Activated CD8-positive, alpha-beta memory T cell treated with anti-CD3 and anti-CD28 coated beads for 36 hours (primary cell): ENCODE data around the gene WDR46. TPM values are rescaled to one million over a fixed set of nuclear protein-coding genes. Genes with fewer than 3 reads are reported as not detected.

Source experiments
- total RNA-seq, 2 experiments: library from RNA; stranded (reverse); gene quantifications; one replicate each; pipeline ENCODE4 v1.2.3, GENCODE V29; 2021

The WDR46 gene
- total RNA-seq, 2 experiments from 2014 or later = 106 to 118 TPM

Other genes with a start within 250 kb of the WDR46 start
- 10 to 100 TPM; 43.5 to 46.9 TPM for gene HLA-DPA1, start 215.6 kb downstream of the WDR46 start, total RNA-seq
- gene HLA-DPB1, start 213.2 kb downstream of the WDR46 start, total RNA-seq = 10 to 100 TPM; 10.4 to 10.9 TPM
- 1 to 10 TPM; 1.1 TPM for gene COL11A2, start 96.8 kb downstream of the WDR46 start, total RNA-seq
- gene RXRB, start 88.6 kb downstream of the WDR46 start, total RNA-seq = 10 to 100 TPM; 43.8 to 44.2 TPM
- gene SLC39A7, start 88.4 kb downstream of the WDR46 start, total RNA-seq = 10 to 100 TPM; 60.1 to 62.4 TPM
- 10 to 100 TPM; 20.6 to 25.4 TPM for gene HSD17B8, start 84.6 kb downstream of the WDR46 start, total RNA-seq
- gene RING1, start 80.7 kb downstream of the WDR46 start, total RNA-seq = 10 to 100 TPM; 36.4 to 38.8 TPM
- gene VPS52, start 17.4 kb downstream of the WDR46 start, total RNA-seq = 10 to 100 TPM; 45.3 to 48.0 TPM
- gene RPS18, start 17.2 kb downstream of the WDR46 start, total RNA-seq = 1,000 to 10,000 TPM; 3,727 to 3,736 TPM
- gene B3GALT4, start 12.1 kb downstream of the WDR46 start, total RNA-seq = 1 to 10 TPM; 2.6 to 3.2 TPM
- 100 to 1,000 TPM; 118 to 120 TPM for gene PFDN6, start 362 bp upstream of the WDR46 start, total RNA-seq
- 10 to 100 TPM; 22.2 to 23.2 TPM for gene RGL2, start 9.7 kb upstream of the WDR46 start, total RNA-seq
- 100 to 1,000 TPM; 184 to 189 TPM for gene TAPBP, start 24.8 kb upstream of the WDR46 start, total RNA-seq
- 1 to 10 TPM; 6.2 to 7.1 TPM for gene ZBTB22, start 28.5 kb upstream of the WDR46 start, total RNA-seq
- 10 to 100 TPM; 87.5 to 96.3 TPM for gene DAXX, start 33.7 kb upstream of the WDR46 start, total RNA-seq
- gene KIFC1, start 102.6 kb upstream of the WDR46 start, total RNA-seq = 10 to 100 TPM; 58.6 to 63.9 TPM
- 10 to 100 TPM; 25.5 to 27.3 TPM for gene PHF1, start 121.8 kb upstream of the WDR46 start, total RNA-seq
- 100 to 1,000 TPM; 138 to 144 TPM for gene CUTA, start 128.9 kb upstream of the WDR46 start, total RNA-seq
- 10 to 100 TPM; 23.8 to 24.9 TPM for gene SYNGAP1, start 130.8 kb upstream of the WDR46 start, total RNA-seq
- gene ZBTB9, start 165.3 kb upstream of the WDR46 start, total RNA-seq = 10 to 100 TPM; 14.2 to 15.1 TPM